Endothelial cell of umbilical vein (primary cell): Measurements from ENCODE around the gene CCDC7.

Experiments used
- CTCF ChIP-seq, 2 donors: IDR thresholded peaks; 1 replicate in 1 of 2; 2 replicates in 1 of 2; pipeline ENCODE4 v1.5.1; 2011; ENCODE audit warnings: low read length in 2 of 2, mild to moderate bottlenecking in 2 of 2, moderate library complexity in 2 of 2, control low read depth in 1 of 2, inconsistent platforms in 1 of 2, low read depth in 1 of 2; ENCODE audit not compliant: insufficient read depth in 1 of 2; ENCODE audit errors: extremely low read depth in 1 of 2
- EZH2 ChIP-seq: IDR thresholded peaks from 2 replicates; pipeline ENCODE4 v1.6.1; 2012; ENCODE audit warnings: borderline replicate concordance, low read depth, mild to moderate bottlenecking, moderate library complexity, low read length, inconsistent platforms; ENCODE audit not compliant: severe bottlenecking

- TF ChIP-seq EZH2, result no peak
- no peak for TF ChIP-seq CTCF (IDR thresholded peaks at IDR 0.05; ENCODE audit: extremely low read depth in 1 of 2, insufficient read depth in 1 of 2, low read depth in 1 of 2, low read length in 2 of 2)
These were observed 44.0 kb downstream of the CCDC7 start for GRCh38 chr10:32489901-32490300.
